HG03064 (cell line): ENCODE measurements around the gene AQP1.

ENCODE experiments used
- ATAC-seq: cut with Tn5 transposase; IDR thresholded peaks from one replicate; pipeline ENCODE4 v1.9.1; 2021; ENCODE audit warnings: low read depth; ENCODE audit not compliant: unreplicated experiment

Gene AQP1

DNA sequence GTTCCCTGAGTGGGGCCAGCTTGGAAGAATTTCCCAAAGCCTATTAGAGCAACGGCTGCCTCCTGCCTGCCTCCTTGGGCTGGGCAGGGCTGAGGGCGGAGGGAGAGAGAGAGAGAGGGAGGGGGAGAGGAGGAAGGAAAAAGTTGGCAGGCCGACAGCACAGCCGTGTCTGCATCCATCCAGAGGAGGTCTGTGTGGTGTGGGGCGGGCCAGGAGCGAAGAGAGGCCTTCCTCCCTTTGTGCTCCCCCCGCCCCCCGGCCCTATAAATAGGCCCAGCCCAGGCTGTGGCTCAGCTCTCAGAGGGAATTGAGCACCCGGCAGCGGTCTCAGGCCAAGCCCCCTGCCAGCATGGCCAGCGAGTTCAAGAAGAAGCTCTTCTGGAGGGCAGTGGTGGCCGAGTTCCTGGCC lies at the start of gene AQP1:
AQP1 (plus strand) TSS at position 293 of the 409 bp plus-strand sequence; CDS start at position 350, 57 bp downstream.
- no peak for ATAC-seq

DNA sequence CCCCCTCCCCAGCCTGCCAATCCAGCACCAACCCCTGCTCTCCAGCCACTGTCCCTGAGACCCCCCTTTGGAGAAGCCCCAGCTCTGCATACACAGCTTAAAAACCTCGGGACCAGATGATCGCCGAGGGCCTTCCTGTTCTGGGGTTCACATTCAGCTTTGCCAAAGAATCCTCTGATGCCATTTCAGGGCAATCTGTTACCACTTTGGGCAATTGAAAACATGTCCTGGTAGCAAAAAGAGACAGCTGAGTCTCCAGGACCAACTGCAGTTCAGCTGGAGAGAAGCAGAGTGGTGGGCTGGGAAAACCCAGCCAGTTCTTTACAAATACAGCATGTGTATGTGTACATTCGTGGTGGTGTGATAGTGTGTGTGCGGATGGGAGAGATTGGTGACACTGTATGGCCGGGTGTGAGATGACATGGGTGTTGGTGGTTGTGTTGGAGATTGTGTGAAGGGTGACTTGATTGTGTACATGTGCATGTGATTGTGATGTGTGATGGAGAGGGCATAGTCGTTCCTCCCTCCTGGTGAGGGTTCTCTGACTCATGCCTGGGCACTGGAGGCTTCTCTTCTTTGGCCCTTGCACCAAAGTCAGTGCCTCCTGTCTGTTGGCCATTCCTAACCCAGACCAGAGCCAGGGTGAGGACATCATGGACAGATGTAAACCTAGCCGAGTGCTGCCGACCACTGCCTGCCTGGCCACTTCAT lies 48.5 kb upstream of the AQP1 start:
- ATAC-seq: no peak

DNA sequence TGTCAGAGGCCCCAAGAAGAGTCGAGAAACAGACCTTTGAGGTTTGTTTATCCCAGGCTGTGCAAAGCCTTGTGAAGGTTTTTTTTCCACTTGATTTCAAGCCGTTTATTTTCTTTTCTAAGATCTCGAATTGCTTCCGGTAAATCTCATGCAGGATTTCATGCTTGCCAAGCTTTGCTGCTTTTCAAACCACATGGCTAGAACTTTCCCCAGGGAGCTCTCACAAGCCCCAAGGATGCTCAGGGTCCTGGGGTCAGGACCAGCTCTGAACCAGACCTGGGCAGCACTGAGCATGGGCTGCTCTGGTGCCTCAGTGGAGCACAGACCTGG lies 48.0 kb upstream of the AQP1 start:
- no peak for ATAC-seq

DNA sequence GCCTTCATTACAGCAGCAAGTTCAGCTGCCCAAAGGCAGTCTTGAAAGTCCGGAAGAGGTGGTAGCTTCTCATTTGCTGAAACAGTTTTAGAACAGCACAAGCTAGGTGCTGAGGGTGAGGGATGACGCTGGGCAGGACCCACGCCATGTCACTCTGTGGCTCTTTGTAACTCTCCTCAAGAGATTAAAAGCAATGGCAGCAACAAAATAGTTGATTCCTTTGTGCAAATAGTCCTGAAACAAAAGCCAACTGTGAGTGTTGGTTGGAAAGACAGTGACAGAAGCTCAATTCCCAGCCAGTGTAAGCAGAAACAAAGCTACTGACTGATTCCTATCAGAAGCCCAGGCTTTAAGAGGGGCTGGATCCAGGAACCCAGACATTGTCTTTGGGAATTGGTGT lies 47.6 kb upstream of the AQP1 start:
- ATAC-seq: no peak

DNA sequence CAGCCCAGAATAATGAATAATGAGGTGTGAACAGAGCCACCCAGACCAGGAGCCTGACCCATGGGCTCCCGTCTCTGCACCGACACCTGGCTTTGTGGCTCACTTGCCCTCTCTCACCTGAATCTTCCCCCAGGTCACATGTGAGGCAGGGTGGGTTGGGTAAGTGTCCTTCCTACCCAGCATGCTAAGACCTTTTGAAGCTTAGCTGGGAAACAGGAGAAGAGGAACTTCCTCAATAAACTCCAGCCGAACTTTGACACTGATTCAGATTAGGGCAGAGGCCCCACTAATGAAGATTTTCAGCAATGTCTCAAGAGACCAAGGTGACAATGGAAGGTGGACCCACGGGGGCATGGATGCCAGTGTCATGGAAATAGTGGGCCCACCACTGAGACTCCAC lies 46.6 kb upstream of the AQP1 start:
- ATAC-seq: no peak

DNA sequence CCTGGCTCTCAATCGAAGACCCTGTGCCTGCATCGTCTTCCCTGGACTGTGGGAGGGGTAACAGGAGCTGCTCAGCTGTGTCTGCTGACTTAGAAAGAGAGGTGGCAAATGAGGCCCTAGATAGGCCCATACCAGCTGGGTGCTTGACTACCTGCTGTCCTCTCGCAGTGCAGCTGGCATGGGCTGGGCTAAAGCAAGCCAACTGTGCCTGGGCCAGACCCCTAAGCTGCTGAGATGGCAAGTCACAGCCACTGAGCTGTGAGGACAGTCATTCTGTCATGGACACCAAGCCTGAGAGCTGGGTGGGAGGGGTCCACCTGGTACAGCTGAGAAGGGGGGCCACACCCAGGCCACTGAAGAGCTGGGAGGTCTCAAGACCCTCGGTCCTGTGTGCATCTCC lies 45.8 kb upstream of the AQP1 start:
- no peak for ATAC-seq

DNA sequence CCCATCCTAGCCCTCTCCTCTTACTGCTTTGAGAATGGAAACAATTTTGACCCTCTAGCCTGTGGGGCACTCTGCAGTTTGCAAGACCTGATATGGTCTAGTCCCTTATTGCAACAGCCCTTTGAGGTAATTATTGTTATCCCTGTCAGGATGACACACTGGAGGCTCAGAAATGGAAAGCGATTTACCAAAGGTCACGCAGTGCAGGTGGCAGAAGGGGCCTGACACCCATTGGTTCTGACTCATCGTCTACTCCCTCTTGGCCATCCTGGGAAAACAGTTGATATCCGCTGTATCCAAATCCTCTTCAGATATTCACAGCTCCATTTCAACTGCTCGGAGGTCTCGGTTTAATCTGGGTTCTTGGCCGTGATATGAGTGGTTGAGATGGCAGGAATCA lies 44.7 kb upstream of the AQP1 start:
- no peak for ATAC-seq

DNA sequence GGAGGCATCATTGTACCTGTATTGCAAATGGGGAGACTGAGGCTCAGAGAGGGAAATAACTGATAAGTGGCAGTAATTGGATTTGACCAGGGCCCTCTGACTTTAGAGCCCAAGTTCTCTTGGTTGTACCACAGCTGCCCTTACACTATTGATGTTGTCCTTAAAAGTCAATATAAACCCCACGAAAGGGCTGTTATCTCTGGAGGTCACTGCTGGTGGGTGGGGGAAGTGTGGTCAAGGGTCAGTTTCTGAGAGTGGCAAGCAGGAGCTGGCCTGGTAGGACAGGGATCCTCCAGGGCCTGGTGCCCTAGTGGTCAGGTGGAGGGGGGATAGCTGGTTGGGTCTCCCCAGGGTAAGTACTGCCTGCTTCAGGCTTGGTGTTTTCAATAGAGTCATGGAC lies 44.2 kb upstream of the AQP1 start:
- no peak for ATAC-seq

DNA sequence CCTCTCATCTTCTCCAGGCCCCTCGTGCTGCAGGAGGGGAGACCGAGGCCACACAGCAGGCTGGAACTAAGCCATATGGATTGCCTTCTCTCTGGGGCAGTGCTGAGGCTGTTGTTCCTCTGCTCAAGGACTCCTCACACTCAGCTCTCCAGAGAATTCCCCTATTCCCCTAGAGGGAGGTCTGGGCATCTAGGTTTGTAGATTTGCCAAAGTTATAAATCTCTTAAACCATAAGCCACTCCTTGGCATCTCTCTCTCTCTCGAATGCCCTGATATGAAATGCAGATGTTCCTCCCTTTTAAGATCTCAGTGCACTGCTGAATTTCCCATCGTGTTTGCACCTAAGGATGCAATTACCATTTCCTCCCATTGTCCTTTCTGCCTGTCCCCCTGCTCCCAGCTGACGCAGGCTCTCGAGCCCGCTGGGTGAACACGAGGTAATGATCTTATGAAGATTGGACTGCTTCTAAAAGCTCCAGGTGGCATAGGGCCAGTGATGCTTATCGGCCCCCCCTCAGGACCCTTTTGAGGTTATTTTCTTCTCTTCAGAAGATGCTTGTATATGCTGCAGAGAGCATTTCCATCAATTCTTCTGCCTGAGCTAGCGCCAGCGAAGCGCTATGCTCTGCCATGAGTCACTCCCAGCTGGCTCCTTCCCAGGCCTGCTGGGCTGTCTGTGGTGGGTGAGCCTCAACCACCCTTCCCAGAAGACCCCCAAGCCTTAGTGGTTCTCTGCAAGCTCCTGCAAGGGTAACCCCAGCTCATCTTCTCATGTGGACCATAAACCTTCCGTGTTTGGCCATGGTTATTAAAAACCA lies 41.6 kb upstream of the AQP1 start:
- ATAC-seq: no peak

DNA sequence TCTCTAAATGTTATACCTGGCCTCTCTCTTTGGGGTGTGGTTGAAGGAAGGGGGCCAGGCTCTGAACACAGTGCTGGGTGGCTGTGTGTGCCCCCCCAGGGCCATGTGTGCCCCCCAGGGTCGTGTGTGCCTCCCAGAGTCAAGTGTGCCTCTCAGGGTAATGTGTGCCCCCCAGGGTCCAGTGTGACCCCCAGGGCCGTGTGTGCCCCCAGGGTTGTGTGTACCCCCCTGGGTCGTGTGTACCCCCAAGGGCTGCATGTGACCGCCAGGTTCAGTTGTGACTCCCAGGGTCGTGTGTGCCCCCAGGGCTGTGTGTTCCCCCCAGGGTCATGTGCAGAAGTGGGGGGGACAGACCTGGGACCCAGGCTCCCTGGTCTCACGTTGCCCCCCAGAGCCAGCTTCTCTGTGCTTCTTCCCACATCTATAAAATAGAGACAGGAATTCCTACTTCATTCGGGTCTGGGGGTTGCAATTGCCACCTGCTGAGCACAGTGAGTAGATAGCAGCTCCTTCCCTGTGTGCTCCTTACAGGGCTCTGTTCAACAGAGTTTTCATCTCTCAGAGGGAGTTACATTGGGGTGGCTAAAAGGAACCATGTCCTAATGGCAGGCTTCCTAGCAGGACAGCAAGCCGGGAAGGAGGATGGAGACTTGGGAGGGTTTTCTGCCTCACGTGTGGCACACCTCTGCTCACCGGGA lies 40.7 kb upstream of the AQP1 start:
- no peak for ATAC-seq

DNA sequence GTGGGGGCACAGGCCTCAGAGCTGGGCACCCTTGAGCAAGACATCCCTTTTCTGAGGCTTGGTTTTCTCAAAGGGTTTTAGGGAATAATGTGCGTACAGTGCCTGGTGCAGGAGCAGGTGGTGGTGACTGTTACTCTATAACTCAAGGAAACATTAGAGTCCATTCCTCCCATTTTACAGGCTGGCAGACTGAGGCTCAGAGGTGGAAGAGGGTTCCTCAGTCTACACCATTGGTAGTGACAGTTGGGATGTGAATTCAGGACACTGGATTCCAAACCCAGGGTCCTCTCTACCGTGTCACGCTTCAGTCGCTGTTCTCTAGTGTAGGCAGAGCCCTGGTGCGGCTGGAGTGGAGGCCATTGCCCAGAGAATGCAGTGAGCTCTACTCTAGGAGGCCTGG lies 40.0 kb upstream of the AQP1 start:
- no peak for ATAC-seq

DNA sequence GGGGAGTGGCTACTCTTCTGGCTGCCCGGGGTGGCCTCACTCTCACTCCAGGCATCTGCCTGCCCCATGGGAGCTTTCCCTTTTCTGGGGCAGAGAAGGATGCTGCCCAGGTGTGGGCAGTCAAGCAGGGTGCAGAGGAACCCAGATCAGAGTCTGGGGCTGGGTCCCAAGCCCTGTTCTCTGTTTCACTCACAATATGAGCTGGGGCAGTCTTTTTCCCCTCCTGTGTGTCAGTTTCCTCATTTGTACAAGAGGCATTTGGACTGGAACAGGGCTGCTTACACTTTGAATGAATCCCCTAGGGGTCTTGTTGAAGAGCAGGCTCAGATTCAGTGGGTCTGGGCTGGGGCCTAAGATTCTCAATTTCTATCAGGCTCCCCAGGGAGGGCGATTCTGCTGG lies 38.4 kb upstream of the AQP1 start:
- ATAC-seq: no peak

DNA sequence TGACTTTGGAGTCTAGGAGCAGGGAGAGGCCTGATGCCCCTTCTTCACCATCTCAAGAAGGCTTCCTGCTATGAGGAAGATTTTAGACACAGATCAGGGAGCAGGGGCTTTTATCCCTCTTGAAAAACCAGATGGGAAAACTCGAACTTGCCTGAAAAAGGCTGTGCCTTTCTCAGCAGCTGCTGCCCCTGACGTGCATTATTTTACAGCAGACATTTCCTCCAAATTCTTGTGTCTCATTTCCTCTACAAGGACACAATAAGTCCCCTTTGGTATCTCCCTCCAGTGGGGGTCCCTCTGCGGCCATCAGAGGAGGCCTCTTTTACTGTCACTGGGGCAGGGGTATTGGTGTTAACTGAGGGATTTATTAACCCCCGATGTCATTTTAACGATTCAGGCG lies 38.0 kb upstream of the AQP1 start:
- ATAC-seq: no peak

DNA sequence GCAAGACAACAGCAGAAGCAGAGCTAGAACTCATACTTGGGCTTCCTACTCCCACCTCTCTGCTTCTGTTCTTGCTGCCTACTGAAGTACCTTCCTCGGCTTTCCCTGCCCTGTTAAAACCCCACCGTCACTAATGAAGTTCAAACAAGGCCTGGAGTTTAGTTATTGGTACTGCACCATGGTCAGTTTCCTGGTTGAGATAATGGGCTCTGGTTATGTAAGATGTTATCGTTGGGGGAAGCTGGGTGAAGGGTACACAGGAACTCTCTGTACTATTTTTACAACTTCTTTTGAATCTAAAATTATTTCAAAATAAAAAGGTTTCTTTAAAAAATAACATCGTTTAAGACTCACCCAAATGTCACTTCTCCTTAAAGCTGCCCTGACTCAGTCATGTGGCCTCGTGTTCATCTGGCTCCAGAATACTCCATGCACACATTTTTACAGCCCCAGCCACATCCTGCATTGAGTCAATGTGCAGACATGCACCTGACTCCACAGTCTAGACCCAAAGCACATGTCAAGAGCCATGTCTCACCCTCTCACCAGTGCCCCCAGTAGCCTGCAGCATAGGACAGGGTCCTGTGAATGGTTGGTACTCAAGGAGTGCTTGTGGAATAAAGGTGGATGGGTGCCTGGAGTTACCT lies 36.9 kb upstream of the AQP1 start:
- no peak for ATAC-seq

DNA sequence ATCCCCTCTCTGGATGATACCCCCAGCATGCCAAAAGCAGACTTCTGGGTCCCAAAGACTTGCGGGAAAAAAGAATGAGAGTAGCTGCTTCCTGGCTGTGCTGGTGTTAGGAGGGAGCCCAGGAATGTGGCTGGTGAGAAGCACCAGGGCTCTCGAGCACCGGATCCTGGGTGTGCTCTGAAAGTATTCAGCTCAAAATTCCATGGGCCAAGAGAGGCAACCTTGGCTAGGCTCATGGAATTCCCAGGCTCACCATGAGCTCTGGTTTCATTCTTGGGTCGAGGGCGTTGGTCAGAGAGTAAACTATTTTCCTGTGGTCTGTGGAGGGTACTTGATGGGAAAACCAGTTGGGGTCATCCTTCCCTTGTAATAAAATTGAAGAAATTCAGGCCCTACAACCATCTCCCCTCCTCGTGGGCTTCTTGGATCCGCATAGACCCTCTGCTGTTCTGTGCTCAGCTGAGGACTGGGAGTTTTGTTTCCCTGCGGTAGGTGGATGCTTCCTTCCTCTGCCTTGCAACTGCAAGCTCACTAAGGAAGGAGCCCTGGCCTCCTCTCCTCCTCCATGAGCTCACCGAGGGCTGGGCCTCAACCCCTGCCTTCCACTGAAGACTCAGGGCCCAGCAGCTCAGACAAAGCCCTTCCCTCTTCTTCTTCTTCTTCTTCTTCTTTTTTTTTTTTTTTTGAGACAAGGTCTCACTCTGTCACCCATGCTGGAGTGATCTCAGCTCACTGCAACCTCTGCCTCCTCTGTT lies 34.5 kb upstream of the AQP1 start:
- ATAC-seq: no peak

DNA sequence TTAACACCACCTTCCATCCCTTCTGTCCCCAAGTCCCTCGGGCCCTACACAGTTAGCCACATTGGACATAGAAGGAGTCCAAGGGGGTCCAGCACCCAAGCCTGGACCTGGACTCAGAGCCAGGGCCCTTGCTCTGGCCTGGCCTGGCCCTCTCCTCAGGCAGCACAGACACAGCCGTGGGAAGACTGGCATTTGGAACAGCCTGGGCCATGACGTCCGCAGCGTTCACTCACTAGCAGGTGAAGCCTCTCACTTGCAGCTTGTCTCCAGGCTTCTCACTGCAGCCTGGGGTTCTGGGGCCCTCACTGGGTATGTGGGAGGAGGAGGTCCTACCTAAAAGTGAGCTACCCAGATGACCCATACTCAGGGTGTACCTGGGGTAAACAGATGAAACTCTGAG lies 33.7 kb upstream of the AQP1 start:
- no peak for ATAC-seq

DNA sequence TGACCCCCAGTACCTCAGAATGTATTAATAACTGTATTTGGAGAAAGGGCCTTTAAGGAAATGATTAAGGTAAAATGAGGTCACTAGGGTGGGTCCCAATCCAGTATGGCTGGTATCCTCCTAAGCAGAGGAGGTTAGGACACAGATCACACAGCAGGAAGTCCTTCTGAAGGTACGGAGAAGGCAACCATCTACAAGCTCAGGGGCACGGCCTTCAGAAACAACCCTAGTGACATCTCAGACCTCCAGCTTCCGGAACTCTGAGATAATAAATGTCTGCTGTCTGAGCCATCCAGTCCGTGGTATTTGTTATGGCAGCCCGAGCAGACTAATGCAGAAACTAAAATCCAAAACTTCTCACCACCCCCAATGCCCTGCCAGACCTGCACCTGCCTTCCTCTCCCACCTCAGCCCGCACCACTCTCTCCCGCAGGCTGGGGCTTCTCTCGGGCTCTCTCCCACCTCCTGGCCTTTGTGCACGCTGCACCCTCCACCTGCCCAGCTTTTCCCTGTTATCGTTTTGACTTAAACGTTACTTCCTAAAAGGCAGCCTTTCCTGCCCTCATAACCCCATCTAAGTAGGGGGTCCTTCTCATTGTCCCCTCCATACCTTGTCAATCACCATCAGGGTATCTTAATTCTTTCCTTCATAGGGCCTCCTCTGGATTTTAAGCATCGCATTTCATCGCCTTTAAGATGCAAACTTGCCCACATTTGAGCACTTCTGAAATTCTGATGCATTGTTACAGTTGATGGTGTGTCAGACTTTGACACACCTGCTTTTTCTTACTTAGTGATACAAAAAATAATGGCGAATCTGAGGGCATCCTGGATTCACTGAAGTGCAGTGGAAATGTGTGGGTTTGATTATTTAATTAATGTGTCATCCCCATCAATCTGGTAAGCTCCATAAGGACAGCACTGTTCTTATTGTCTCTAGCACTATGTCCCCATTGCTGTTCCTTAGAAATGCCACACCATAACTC lies 32.2 kb upstream of the AQP1 start:
- ATAC-seq: no peak

DNA sequence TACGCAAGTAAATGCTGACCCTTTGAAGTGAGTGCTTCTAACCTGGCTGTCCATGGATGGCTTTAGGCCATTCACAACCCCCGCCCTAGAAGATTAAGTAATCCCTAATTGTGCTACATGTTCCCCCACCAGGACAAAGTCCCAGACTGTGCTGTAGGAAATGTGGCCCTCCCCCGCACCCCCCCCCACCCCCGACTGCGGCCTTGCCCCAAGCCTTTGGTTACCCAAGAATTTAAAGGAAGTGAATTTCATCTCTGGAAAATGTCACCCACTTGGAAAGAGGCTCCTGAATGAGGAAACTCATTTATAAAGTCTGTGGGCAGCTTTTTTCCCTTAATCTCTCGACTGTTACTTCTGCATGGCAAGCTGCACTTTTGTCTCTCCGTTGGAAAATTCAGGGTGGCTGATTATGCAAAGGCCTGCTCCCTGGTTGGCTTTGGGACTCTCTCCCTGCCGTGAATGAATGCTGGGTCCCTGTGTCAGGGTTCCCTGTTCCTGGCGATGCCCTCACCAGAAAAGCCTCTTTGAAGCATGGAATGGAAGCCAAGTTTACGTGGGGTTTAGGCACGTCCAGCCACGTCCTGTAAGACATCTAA lies 31.4 kb upstream of the AQP1 start:
- no peak for ATAC-seq

DNA sequence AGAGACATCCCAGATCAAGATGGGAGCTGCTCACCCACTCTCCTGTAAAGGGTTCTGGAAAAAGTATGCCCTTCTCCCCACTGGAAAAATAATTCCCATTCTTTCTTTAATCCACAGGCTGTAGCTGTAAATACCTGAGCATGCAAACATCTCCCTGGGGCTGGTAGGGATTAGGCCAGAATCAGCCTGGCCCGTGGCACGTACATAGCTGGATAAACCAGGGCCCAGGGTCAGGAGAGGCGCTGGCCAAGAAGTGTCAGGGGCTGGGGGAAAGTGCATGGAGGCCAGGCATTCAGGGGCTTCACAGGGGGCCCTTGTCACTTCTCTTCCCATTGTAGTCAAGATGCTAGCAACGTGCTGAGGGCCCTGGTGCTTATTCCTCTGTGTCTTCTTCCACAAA lies 30.7 kb upstream of the AQP1 start:
- no peak for ATAC-seq
